Measurements from ENCODE around the gene IGSF6.
A peak's percentile ranks its signal among the peaks of the same experiment; 100 is the strongest.

The IGSF6 gene

GRCh38 chr16:21592191-21592590, 60.2 kb downstream of the IGSF6 start:
- no peaks in the 10 kb centered on the region for H3K79me1 ChIP-seq (ENCODE audit: low read length)
- no peak overlapping the region for H3K4me2 ChIP-seq (ENCODE audit: low read length)
- no peak overlapping the region for H2BK12ac ChIP-seq (ENCODE audit: low read length)
- H2BK120ac ChIP-seq (ENCODE audit: insufficient read depth, low read length, poor library complexity) = no peak overlapping the region
- no CpG with 5 or more reads among the region's 9 CpGs for WGBS (ENCODE audit: extremely low coverage, insufficient coverage, insufficient read length)
- H3K4me3 ChIP-seq (ENCODE audit: low read depth, low read length) = no peak overlapping the region
- no peak overlapping the region for H3K14ac ChIP-seq (ENCODE audit: low read length)
- no peak for DNase-seq
- no peak overlapping the region for H3K18ac ChIP-seq (ENCODE audit: low read length)
- H3K9me3 ChIP-seq (ENCODE audit: insufficient read depth, low read depth, low read length) = no peaks in the 10 kb centered on the region
- no peaks in the 10 kb centered on the region for H3K27me3 ChIP-seq (ENCODE audit: insufficient read depth, low read length)
- no peaks in the 10 kb centered on the region for H3K36me3 ChIP-seq (ENCODE audit: control insufficient read depth in 1 of 2, insufficient read depth in 2 of 2, low read length in 2 of 2)
- H3K27ac ChIP-seq (ENCODE audit: low read depth, low read length) = no peak overlapping the region
- H3K4ac ChIP-seq (ENCODE audit: low read depth, low read length) = no peak overlapping the region
- H3K9ac ChIP-seq (ENCODE audit: low read length) = no peak overlapping the region
- no peak overlapping the region for H2AK5ac ChIP-seq (ENCODE audit: low read length)
- H2AFZ ChIP-seq (ENCODE audit: insufficient read depth, low read length, poor library complexity) = no peak overlapping the region
- no peak overlapping the region for H4K91ac ChIP-seq (ENCODE audit: low read depth, low read length)
- H4K8ac ChIP-seq (ENCODE audit: low read depth, low read length) = no peak overlapping the region
- no peak overlapping the region for H3K23ac ChIP-seq (ENCODE audit: low read length)
- H3K79me2 ChIP-seq (ENCODE audit: control insufficient read depth, insufficient read depth, low read length, poor library complexity) = no peaks in the 10 kb centered on the region
- H2BK5ac ChIP-seq (ENCODE audit: low read depth, low read length, poor library complexity) = no peak overlapping the region
- no peak overlapping the region for H4K12ac ChIP-seq (ENCODE audit: low read depth, low read length)
- H3K4me1 ChIP-seq (ENCODE audit: control insufficient read depth in 1 of 2, insufficient read depth in 2 of 2, low read length in 2 of 2) = no peaks in the 10 kb centered on the region

- no peaks in the 10 kb centered on the region for H3K79me1 ChIP-seq (ENCODE audit: low read length)
- no peak overlapping the region for H4K8ac ChIP-seq (ENCODE audit: low read depth, low read length)
These were observed 61.6 kb downstream of the IGSF6 start for GRCh38 chr16:21590796-21591195.

GRCh38 chr16:21590287-21590686, 62.1 kb downstream of the IGSF6 start:
- no peak overlapping the region for H3K18ac ChIP-seq (ENCODE audit: low read length)
- H4K8ac ChIP-seq (ENCODE audit: low read depth, low read length) = no peak overlapping the region
- H3K79me1 ChIP-seq (ENCODE audit: low read length) = no peaks in the 10 kb centered on the region
- no CpG with 5 or more reads among the region's 2 CpGs for WGBS (ENCODE audit: extremely low coverage, insufficient coverage, insufficient read length)
- no peak overlapping the region for H3K9ac ChIP-seq (ENCODE audit: low read length)
- H2AFZ ChIP-seq (ENCODE audit: insufficient read depth, low read length, poor library complexity) = no peak overlapping the region
- H3K9me3 ChIP-seq (ENCODE audit: insufficient read depth, low read depth, low read length) = no peaks in the 10 kb centered on the region
- no peak overlapping the region for H4K91ac ChIP-seq (ENCODE audit: low read depth, low read length)
- H3K4me2 ChIP-seq (ENCODE audit: low read length) = no peak overlapping the region
- no peaks in the 10 kb centered on the region for H3K36me3 ChIP-seq (ENCODE audit: control insufficient read depth in 1 of 2, insufficient read depth in 2 of 2, low read length in 2 of 2)
- H3K4me1 ChIP-seq (ENCODE audit: control insufficient read depth in 1 of 2, insufficient read depth in 2 of 2, low read length in 2 of 2) = no peaks in the 10 kb centered on the region
- H3K27me3 ChIP-seq (ENCODE audit: insufficient read depth, low read length) = no peaks in the 10 kb centered on the region
- no peak overlapping the region for H2AK5ac ChIP-seq (ENCODE audit: low read length)
- DNase-seq = peak in 1 of 2 donors; percentile 40
- H3K4ac ChIP-seq (ENCODE audit: low read depth, low read length) = no peak overlapping the region
- H2BK12ac ChIP-seq (ENCODE audit: low read length) = no peak overlapping the region
- no peaks in the 10 kb centered on the region for H3K79me2 ChIP-seq (ENCODE audit: control insufficient read depth, insufficient read depth, low read length, poor library complexity)
- no peak overlapping the region for H3K14ac ChIP-seq (ENCODE audit: low read length)
- H3K27ac ChIP-seq (ENCODE audit: low read depth, low read length) = no peak overlapping the region
- no peak overlapping the region for H3K4me3 ChIP-seq (ENCODE audit: low read depth, low read length)
- H2BK5ac ChIP-seq (ENCODE audit: low read depth, low read length, poor library complexity) = no peak overlapping the region
- no peak overlapping the region for H3K23ac ChIP-seq (ENCODE audit: low read length)
- no peak overlapping the region for H4K12ac ChIP-seq (ENCODE audit: low read depth, low read length)
- no peak overlapping the region for H2BK120ac ChIP-seq (ENCODE audit: insufficient read depth, low read length, poor library complexity)

More at GRCh38 chr16:21590796-21591195, 61.6 kb downstream of the IGSF6 start:
- Histone ChIP-seq H3K4me2 (ENCODE audit: low read length) (no peak overlapping the region), H3K23ac (ENCODE audit: low read length) (no peak overlapping the region), H3K4ac (ENCODE audit: low read depth, low read length) (no peak overlapping the region), H3K4me1 (ENCODE audit: control insufficient read depth in 1 of 2, insufficient read depth in 2 of 2, low read length in 2 of 2) (no peaks in the 10 kb centered on the region), H2BK12ac (ENCODE audit: low read length) (no peak overlapping the region), H3K79me2 (ENCODE audit: control insufficient read depth, insufficient read depth, low read length, poor library complexity) (no peaks in the 10 kb centered on the region), H3K27ac (ENCODE audit: low read depth, low read length) (no peak overlapping the region), H3K4me3 (ENCODE audit: low read depth, low read length) (no peak overlapping the region), H4K12ac (ENCODE audit: low read depth, low read length) (no peak overlapping the region), H3K9ac (ENCODE audit: low read length) (no peak overlapping the region), H3K9me3 (ENCODE audit: insufficient read depth, low read depth, low read length) (no peaks in the 10 kb centered on the region), H2BK5ac (ENCODE audit: low read depth, low read length, poor library complexity) (no peak overlapping the region), H2BK120ac (ENCODE audit: insufficient read depth, low read length, poor library complexity) (no peak overlapping the region), H3K18ac (ENCODE audit: low read length) (no peak overlapping the region), H4K91ac (ENCODE audit: low read depth, low read length) (no peak overlapping the region), H2AK5ac (ENCODE audit: low read length) (no peak overlapping the region), H2AFZ (ENCODE audit: insufficient read depth, low read length, poor library complexity) (no peak overlapping the region), H3K14ac (ENCODE audit: low read length) (no peak overlapping the region), H3K36me3 (ENCODE audit: control insufficient read depth in 1 of 2, insufficient read depth in 2 of 2, low read length in 2 of 2) (no peaks in the 10 kb centered on the region), H3K27me3 (ENCODE audit: insufficient read depth, low read length) (no peaks in the 10 kb centered on the region)
- no peak for DNase-seq
- WGBS (ENCODE audit: extremely low coverage, insufficient coverage, insufficient read length) = no CpG with 5 or more reads among the region's 2 CpGs

- no peak overlapping the region for H2BK12ac ChIP-seq (ENCODE audit: low read length)
- no peaks in the 10 kb centered on the region for H3K27me3 ChIP-seq (ENCODE audit: insufficient read depth, low read length)
- H3K4me2 ChIP-seq (ENCODE audit: low read length) = no peak overlapping the region
- H3K18ac ChIP-seq (ENCODE audit: low read length) = no peak overlapping the region
- no peak overlapping the region for H2AFZ ChIP-seq (ENCODE audit: insufficient read depth, low read length, poor library complexity)
- H2AK5ac ChIP-seq (ENCODE audit: low read length) = no peak overlapping the region
- H4K91ac ChIP-seq (ENCODE audit: low read depth, low read length) = no peak overlapping the region
- no peak overlapping the region for H3K9ac ChIP-seq (ENCODE audit: low read length)
- H4K12ac ChIP-seq (ENCODE audit: low read depth, low read length) = no peak overlapping the region
- H3K4me1 ChIP-seq (ENCODE audit: control insufficient read depth in 1 of 2, insufficient read depth in 2 of 2, low read length in 2 of 2) = no peaks in the 10 kb centered on the region
- no peak overlapping the region for H3K27ac ChIP-seq (ENCODE audit: low read depth, low read length)
- no peak overlapping the region for H3K23ac ChIP-seq (ENCODE audit: low read length)
- no CpG with 5 or more reads among the region's 4 CpGs for WGBS (ENCODE audit: extremely low coverage, insufficient coverage, insufficient read length)
- H2BK5ac ChIP-seq (ENCODE audit: low read depth, low read length, poor library complexity) = no peak overlapping the region
- no peak overlapping the region for H3K4me3 ChIP-seq (ENCODE audit: low read depth, low read length)
- no peaks in the 10 kb centered on the region for H3K79me2 ChIP-seq (ENCODE audit: control insufficient read depth, insufficient read depth, low read length, poor library complexity)
- no peak overlapping the region for H3K4ac ChIP-seq (ENCODE audit: low read depth, low read length)
- H3K9me3 ChIP-seq (ENCODE audit: insufficient read depth, low read depth, low read length) = no peaks in the 10 kb centered on the region
- H3K79me1 ChIP-seq (ENCODE audit: low read length) = no peaks in the 10 kb centered on the region
- no peaks in the 10 kb centered on the region for H3K36me3 ChIP-seq (ENCODE audit: control insufficient read depth in 1 of 2, insufficient read depth in 2 of 2, low read length in 2 of 2)
- no peak for DNase-seq
- no peak overlapping the region for H4K8ac ChIP-seq (ENCODE audit: low read depth, low read length)
- H2BK120ac ChIP-seq (ENCODE audit: insufficient read depth, low read length, poor library complexity) = no peak overlapping the region
- H3K14ac ChIP-seq (ENCODE audit: low read length) = no peak overlapping the region
These were observed 62.9 kb downstream of the IGSF6 start for GRCh38 chr16:21589551-21589950.
